ENCODE results near the gene REG1A. TPM values are rescaled to one million over a fixed set of nuclear protein-coding genes. Genes with fewer than 3 reads are reported as not detected.

Gene REG1A
- total and polyA plus RNA-seq, 4 donors, result 0.33 to 0.98 TPM; not detected in 2

DNA sequence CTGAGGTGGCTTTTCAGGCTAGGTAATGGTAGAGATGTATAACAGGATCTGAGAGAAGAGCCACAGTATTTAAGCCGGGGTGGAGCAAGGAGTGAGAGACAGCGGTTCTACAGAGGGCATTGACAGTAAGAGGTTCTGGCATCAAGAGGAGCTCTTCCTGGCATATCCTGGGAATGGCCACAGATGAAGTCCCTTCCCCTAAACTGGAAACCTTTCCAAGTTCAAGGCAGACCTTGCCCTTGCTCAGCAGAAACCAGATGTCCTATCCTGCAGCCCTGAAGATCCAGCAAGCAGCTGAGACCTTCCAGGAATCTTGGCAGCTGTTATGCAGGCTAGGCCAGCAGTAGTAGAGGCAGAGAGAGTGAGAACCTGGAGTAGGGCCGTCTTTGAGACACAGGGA is 18.1 kb downstream of the REG1A start:
- Histone ChIP-seq H3K36me3 (ENCODE audit: control insufficient read depth in 4 of 4, insufficient read depth in 3 of 4, low read depth in 1 of 4, low read length in 3 of 4) (no peaks in the 10 kb centered on the region), H3K27me3 (ENCODE audit: control insufficient read depth in 4 of 4, insufficient read depth in 4 of 4, low read length in 3 of 4) (no peaks in the 10 kb centered on the region), H3K4me1 (ENCODE audit: control insufficient read depth in 4 of 4, insufficient read depth in 4 of 4, low read length in 3 of 4) (no peaks in the 10 kb centered on the region), H3K9me3 (ENCODE audit: control insufficient read depth in 4 of 4, low read length in 3 of 4) (no peaks in the 10 kb centered on the region), H3K4me3 (ENCODE audit: low read depth in 1 of 3, low read length in 3 of 3) (no peak overlapping the region), H3K27ac (ENCODE audit: low read depth in 1 of 2, low read length in 2 of 2) (no peak overlapping the region), H3K9ac (ENCODE audit: low read depth in 1 of 2, low read length in 2 of 2) (no peak overlapping the region)
- TF ChIP-seq, protein P1, sequence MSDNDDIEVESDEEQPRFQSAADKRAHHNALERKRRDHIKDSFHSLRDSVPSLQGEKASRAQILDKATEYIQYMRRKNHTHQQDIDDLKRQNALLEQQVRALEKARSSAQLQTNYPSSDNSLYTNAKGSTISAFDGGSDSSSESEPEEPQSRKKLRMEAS (IDR thresholded peaks at IDR 0.05), result no peak
- TF ChIP-seq, protein P2, sequence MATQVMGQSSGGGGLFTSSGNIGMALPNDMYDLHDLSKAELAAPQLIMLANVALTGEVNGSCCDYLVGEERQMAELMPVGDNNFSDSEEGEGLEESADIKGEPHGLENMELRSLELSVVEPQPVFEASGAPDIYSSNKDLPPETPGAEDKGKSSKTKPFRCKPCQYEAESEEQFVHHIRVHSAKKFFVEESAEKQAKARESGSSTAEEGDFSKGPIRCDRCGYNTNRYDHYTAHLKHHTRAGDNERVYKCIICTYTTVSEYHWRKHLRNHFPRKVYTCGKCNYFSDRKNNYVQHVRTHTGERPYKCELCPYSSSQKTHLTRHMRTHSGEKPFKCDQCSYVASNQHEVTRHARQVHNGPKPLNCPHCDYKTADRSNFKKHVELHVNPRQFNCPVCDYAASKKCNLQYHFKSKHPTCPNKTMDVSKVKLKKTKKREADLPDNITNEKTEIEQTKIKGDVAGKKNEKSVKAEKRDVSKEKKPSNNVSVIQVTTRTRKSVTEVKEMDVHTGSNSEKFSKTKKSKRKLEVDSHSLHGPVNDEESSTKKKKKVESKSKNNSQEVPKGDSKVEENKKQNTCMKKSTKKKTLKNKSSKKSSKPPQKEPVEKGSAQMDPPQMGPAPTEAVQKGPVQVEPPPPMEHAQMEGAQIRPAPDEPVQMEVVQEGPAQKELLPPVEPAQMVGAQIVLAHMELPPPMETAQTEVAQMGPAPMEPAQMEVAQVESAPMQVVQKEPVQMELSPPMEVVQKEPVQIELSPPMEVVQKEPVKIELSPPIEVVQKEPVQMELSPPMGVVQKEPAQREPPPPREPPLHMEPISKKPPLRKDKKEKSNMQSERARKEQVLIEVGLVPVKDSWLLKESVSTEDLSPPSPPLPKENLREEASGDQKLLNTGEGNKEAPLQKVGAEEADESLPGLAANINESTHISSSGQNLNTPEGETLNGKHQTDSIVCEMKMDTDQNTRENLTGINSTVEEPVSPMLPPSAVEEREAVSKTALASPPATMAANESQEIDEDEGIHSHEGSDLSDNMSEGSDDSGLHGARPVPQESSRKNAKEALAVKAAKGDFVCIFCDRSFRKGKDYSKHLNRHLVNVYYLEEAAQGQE (IDR thresholded peaks at IDR 0.05), result no peak
- TF ChIP-seq, protein P3, sequence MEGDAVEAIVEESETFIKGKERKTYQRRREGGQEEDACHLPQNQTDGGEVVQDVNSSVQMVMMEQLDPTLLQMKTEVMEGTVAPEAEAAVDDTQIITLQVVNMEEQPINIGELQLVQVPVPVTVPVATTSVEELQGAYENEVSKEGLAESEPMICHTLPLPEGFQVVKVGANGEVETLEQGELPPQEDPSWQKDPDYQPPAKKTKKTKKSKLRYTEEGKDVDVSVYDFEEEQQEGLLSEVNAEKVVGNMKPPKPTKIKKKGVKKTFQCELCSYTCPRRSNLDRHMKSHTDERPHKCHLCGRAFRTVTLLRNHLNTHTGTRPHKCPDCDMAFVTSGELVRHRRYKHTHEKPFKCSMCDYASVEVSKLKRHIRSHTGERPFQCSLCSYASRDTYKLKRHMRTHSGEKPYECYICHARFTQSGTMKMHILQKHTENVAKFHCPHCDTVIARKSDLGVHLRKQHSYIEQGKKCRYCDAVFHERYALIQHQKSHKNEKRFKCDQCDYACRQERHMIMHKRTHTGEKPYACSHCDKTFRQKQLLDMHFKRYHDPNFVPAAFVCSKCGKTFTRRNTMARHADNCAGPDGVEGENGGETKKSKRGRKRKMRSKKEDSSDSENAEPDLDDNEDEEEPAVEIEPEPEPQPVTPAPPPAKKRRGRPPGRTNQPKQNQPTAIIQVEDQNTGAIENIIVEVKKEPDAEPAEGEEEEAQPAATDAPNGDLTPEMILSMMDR (IDR thresholded peaks at IDR 0.05; ENCODE audit: low read depth, low read length, missing input control), result no peak
- TF ChIP-seq HNF4G (IDR thresholded peaks at IDR 0.05) (no peak), SP1 (IDR thresholded peaks at IDR 0.05) (no peak), EGR1 (IDR thresholded peaks at IDR 0.05; ENCODE audit: low read depth in 2 of 2) (no peak), FOXA2 (IDR thresholded peaks at IDR 0.05) (no peak), RAD21 (IDR thresholded peaks at IDR 0.05) (no peak), JUND (IDR thresholded peaks at IDR 0.05) (no peak), GABPA (IDR thresholded peaks at IDR 0.05 in 1 of 2, conservative IDR thresholded peaks at IDR 0.05 in 1 of 2) (no peak), TAF1 (conservative IDR thresholded peaks at IDR 0.05) (no peak), NR2F2 (IDR thresholded peaks at IDR 0.05) (no peak), RXRA (IDR thresholded peaks at IDR 0.05) (no peak), YY1 (IDR thresholded peaks at IDR 0.05) (no peak), FOXA1 (IDR thresholded peaks at IDR 0.05) (no peak), HNF4A (conservative IDR thresholded peaks at IDR 0.05) (no peak)
- TF ChIP-seq, protein P4, sequence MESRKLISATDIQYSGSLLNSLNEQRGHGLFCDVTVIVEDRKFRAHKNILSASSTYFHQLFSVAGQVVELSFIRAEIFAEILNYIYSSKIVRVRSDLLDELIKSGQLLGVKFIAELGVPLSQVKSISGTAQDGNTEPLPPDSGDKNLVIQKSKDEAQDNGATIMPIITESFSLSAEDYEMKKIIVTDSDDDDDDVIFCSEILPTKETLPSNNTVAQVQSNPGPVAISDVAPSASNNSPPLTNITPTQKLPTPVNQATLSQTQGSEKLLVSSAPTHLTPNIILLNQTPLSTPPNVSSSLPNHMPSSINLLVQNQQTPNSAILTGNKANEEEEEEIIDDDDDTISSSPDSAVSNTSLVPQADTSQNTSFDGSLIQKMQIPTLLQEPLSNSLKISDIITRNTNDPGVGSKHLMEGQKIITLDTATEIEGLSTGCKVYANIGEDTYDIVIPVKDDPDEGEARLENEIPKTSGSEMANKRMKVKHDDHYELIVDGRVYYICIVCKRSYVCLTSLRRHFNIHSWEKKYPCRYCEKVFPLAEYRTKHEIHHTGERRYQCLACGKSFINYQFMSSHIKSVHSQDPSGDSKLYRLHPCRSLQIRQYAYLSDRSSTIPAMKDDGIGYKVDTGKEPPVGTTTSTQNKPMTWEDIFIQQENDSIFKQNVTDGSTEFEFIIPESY (IDR thresholded peaks at IDR 0.05), result no peak
- no peak for DNase-seq (ENCODE audit: low spot score)
- 73% methylated on average over 3 of the region's 3 CpGs for WGBS

DNA sequence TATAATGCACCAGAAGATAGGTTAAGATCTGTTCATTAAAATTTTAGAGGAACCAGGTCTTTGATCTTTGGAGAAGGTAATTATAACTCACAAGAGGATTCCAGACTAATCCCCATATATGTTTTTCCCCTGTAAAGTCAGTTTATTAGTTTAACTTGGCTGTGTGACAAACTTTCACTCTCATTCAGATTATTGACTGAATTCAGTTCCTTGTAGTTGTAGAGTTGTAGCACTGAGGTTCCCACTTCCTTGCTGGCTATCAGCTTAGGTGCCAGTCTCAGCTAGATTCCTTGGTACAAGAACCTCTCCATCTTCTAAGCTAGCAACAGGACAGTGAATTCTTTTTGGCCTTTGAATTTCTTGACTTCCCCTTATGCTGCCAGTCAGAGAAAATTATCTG is 19.1 kb downstream of the REG1A start:
- DNase-seq (ENCODE audit: low spot score), result no peak
- Histone ChIP-seq H3K9me3 (ENCODE audit: control insufficient read depth in 4 of 4, low read length in 3 of 4) (no peaks in the 10 kb centered on the region), H3K9ac (ENCODE audit: low read depth in 1 of 2, low read length in 2 of 2) (no peak overlapping the region), H3K4me1 (ENCODE audit: control insufficient read depth in 4 of 4, insufficient read depth in 4 of 4, low read length in 3 of 4) (no peaks in the 10 kb centered on the region), H3K27me3 (ENCODE audit: control insufficient read depth in 4 of 4, insufficient read depth in 4 of 4, low read length in 3 of 4) (no peaks in the 10 kb centered on the region), H3K4me3 (ENCODE audit: low read depth in 1 of 3, low read length in 3 of 3) (no peak overlapping the region), H3K27ac (ENCODE audit: low read depth in 1 of 2, low read length in 2 of 2) (no peak overlapping the region), H3K36me3 (ENCODE audit: control insufficient read depth in 4 of 4, insufficient read depth in 3 of 4, low read depth in 1 of 4, low read length in 3 of 4) (no peaks in the 10 kb centered on the region)
- TF ChIP-seq EGR1 (IDR thresholded peaks at IDR 0.05; ENCODE audit: low read depth in 2 of 2) (no peak), SP1 (IDR thresholded peaks at IDR 0.05) (no peak), HNF4G (IDR thresholded peaks at IDR 0.05) (no peak), RXRA (IDR thresholded peaks at IDR 0.05) (no peak), YY1 (IDR thresholded peaks at IDR 0.05) (no peak), TAF1 (conservative IDR thresholded peaks at IDR 0.05) (no peak), HNF4A (conservative IDR thresholded peaks at IDR 0.05) (no peak), NR2F2 (IDR thresholded peaks at IDR 0.05) (no peak)
- TF ChIP-seq, protein P4 (IDR thresholded peaks at IDR 0.05), result no peak
- TF ChIP-seq, protein P1 (IDR thresholded peaks at IDR 0.05), result no peak
- TF ChIP-seq, protein P2 (IDR thresholded peaks at IDR 0.05), result no peak
